WI38 (cell line): ENCODE results near the gene RAB11FIP4.

Experiments
- H3K4me3 ChIP-seq: 2 replicates; pipeline ENCODE4 v1.5.1; 2011; ENCODE audit warnings: low read depth, mild to moderate bottlenecking, control low read depth, low read length
- CTCF ChIP-seq: IDR thresholded peaks from 2 replicates; pipeline ENCODE4 v1.5.1; 2012; ENCODE audit warnings: low read depth, mild to moderate bottlenecking, control low read depth, low read length

Gene RAB11FIP4

GRCh38 chr17:31584438-31585279, 193.2 kb downstream of the RAB11FIP4 start:
- TF ChIP-seq CTCF: no peak
- H3K4me3 ChIP-seq: no peak overlapping the region

- TF ChIP-seq CTCF: no peak
- no peak overlapping the region for H3K4me3 ChIP-seq
Measured at GRCh38 chr17:31585280-31585630, 193.8 kb downstream of the RAB11FIP4 start.

GRCh38 chr17:31586946-31587345, 195.5 kb downstream of the RAB11FIP4 start:
- no peak for TF ChIP-seq CTCF
- H3K4me3 ChIP-seq: no peak overlapping the region

- H3K4me3 ChIP-seq: no peak overlapping the region
- TF ChIP-seq CTCF: no peak
Measured at GRCh38 chr17:31587462-31587861, 196.0 kb downstream of the RAB11FIP4 start.
